Loucy (cell line): ENCODE data around the gene ELF3.

Experiments used
- EZH2phosphoT487 ChIP-seq: fragments of 200-600 bp; IDR thresholded peaks from 2 replicates; pipeline ENCODE4 v1.6.1; 2018; ENCODE audit warnings: antibody characterized with exemption, mild to moderate bottlenecking, moderate library complexity, borderline replicate concordance
- TF ChIP-seq, protein P1 (sequence below): fragments of 200-600 bp; sonication (generic); conservative IDR thresholded peaks from 2 replicates; pipeline ENCODE4 v1.5.1; 2014; ENCODE audit warnings: mild to moderate bottlenecking, antibody characterized with exemption, low read length

DNA sequence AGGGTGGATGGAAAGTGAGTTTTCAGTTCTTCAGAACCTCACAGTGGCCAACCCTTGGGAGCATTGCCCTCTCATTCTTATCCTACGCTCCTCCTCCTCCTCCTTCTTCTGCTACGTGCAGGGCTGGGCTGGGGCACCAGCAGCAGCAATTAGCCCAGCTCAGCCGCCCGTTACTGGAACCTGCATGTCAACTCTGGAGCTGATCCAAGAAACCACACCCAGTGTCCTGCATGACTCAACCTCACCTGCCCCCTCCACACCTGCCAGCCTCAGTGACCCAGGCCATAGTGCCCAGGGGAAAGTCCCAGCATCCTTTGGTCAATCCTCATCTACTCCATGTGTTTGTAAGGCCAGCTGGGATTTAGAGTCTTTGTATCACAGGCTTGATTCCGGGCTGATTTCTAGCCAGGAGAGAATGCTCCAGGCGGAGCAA, 12.6 kb downstream of the ELF3 start:
- TF ChIP-seq, protein P1, sequence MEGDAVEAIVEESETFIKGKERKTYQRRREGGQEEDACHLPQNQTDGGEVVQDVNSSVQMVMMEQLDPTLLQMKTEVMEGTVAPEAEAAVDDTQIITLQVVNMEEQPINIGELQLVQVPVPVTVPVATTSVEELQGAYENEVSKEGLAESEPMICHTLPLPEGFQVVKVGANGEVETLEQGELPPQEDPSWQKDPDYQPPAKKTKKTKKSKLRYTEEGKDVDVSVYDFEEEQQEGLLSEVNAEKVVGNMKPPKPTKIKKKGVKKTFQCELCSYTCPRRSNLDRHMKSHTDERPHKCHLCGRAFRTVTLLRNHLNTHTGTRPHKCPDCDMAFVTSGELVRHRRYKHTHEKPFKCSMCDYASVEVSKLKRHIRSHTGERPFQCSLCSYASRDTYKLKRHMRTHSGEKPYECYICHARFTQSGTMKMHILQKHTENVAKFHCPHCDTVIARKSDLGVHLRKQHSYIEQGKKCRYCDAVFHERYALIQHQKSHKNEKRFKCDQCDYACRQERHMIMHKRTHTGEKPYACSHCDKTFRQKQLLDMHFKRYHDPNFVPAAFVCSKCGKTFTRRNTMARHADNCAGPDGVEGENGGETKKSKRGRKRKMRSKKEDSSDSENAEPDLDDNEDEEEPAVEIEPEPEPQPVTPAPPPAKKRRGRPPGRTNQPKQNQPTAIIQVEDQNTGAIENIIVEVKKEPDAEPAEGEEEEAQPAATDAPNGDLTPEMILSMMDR, result no peak
- TF ChIP-seq EZH2phosphoT487, result no peak
